Cardiac fibroblast (primary cell): ENCODE results near the gene CDC42EP3.

ENCODE experiments used
- DNase-seq, 2 donors: peaks; one replicate each; pipeline versions ENCODE4 v3.0.0 to v3.0.0-alpha.2; 2010; ENCODE audit warnings: low read depth in 2 of 2
- H3K4me3 ChIP-seq, 2 donors: replicated peaks in 1 of 2; 1 replicate in 1 of 2; 2 replicates in 1 of 2; pipeline ENCODE4 v1.5.1; 2011; ENCODE audit warnings: low read depth in 2 of 2, low read length in 2 of 2, mild to moderate bottlenecking in 2 of 2, moderate library complexity in 1 of 2
- TF ChIP-seq, protein P1 (sequence below): IDR thresholded peaks from one replicate; pipeline ENCODE4 v1.5.1; 2011; ENCODE audit warnings: low read depth, mild to moderate bottlenecking, low read length, inconsistent platforms

Gene CDC42EP3

DNA sequence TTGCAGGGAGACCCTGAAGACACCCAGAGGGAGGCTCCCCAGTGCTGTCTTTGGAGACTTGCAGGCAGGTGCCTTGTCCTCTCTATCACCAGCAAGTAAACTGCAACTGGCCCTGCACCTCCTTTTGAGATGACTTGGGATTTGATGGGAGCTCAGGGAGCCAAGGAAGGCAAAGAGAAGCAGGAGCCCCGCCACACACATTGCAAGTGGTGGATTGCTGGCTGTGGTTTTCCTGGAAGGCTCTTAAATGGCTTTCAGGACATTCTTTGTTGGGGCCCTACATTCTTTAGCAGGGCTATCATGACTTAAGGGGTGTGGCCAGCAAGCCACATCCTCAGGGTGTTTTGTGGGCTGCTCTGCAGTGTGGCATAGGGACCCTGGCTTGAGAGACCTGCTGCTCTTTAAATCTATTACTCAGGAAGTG is 39.9 kb upstream of the CDC42EP3 start:
- H3K4me3 ChIP-seq = no peak overlapping the region
- TF ChIP-seq, protein P1, sequence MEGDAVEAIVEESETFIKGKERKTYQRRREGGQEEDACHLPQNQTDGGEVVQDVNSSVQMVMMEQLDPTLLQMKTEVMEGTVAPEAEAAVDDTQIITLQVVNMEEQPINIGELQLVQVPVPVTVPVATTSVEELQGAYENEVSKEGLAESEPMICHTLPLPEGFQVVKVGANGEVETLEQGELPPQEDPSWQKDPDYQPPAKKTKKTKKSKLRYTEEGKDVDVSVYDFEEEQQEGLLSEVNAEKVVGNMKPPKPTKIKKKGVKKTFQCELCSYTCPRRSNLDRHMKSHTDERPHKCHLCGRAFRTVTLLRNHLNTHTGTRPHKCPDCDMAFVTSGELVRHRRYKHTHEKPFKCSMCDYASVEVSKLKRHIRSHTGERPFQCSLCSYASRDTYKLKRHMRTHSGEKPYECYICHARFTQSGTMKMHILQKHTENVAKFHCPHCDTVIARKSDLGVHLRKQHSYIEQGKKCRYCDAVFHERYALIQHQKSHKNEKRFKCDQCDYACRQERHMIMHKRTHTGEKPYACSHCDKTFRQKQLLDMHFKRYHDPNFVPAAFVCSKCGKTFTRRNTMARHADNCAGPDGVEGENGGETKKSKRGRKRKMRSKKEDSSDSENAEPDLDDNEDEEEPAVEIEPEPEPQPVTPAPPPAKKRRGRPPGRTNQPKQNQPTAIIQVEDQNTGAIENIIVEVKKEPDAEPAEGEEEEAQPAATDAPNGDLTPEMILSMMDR = no peak
- peak; percentile 85 to 94 for DNase-seq

DNA sequence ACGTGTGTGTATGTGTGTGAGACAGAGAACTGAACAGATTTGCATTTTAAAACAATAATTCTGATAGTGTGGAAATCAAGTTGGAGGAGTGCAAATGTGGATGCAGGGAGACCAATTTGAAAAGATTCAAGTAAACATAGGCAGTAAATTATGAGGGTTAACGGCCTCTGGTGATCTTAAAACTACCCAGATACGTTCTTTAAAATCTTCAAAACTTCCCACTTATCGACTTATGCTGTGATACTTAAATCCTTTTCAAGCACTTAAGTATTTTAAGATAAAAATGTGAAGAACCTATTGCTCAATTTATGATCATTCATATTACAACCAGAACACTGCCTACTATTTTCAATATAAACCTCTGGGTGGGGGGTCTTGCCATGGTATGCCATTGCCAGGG is 37.7 kb upstream of the CDC42EP3 start:
- no peak for DNase-seq
- TF ChIP-seq, protein P1 = no peak
- no peak overlapping the region for H3K4me3 ChIP-seq

DNA sequence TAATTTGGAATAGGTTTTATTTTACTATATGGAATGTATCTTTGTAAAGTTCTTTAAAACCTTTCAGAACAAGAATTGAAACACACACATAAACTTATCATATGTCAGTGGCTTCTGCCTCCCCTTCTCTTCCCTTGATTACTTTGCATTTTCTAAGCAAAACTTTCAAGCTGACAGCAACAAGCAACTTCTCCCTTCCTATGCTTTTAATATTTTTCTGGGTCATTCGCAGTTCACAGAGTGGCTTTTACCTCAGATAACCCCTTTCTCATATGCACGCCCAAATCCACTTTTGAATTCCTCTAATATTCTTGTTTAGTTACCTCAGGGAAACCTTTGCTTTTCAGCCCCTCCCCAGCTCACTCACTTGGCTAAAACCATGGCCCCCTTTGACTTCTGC is 36.7 kb upstream of the CDC42EP3 start:
- no peak overlapping the region for H3K4me3 ChIP-seq
- DNase-seq = no peak
- TF ChIP-seq, protein P1 = no peak

DNA sequence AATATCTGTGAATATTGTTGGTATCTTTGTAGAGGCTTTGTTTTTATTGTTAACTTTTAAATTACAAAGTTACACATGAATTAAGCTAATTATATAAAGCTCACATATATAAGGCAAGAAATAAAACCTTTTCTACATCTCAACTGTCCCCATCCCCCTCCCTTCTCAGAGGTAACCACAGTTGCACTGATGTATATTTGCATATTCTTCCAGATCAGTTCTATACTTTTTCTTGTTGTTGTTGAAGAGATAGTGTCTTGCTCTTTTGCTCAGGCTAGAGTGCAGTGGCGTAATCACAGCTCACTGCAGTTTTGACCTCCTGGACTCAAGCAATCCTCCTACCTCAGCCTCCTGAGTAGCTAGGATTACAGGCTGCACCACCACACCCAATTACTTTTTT is 36.0 kb upstream of the CDC42EP3 start:
- H3K4me3 ChIP-seq = no peak overlapping the region
- no peak for DNase-seq
- TF ChIP-seq, protein P1 = no peak

DNA sequence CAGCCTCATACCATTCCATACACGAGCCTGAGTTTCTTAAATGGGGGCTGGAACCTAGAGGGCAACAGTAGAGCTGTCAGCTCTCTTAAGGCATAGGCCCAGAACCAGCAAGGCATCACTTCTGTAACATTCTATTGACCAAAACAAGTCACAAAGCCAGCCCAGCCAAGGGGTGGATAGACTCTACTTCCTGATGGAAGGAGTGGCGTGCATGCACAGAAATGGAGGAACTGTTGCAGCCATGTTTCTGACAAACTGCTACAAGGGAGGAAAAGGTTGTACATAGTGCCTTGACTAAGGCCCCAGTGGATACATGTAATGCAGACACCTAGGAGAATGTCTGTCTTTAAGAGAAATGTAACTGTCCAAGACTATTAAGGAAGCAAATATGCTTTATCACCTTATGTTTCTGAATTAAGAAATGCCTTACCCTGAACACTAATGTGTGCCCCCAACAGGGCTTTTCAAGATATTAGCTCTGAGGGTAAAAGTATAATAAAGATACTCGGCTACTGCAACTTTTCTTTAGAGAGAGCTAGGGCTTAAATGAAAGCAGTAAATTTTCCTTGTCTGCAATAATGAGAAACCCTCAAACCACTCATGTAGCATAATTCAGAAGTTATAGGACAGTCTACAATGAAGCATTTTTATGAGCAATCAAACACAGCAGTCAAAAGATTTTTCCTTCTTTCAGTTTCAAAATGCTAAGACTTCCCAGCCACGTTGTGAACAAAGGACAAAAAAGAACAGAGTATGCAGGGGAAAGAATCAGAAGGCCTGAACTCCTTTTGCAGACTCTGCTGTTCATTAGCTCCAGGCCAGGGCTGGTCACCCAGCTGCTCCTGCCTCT is 35.1 kb upstream of the CDC42EP3 start:
- H3K4me3 ChIP-seq = no peak overlapping the region
- TF ChIP-seq, protein P1 = no peak
- no peak for DNase-seq

DNA sequence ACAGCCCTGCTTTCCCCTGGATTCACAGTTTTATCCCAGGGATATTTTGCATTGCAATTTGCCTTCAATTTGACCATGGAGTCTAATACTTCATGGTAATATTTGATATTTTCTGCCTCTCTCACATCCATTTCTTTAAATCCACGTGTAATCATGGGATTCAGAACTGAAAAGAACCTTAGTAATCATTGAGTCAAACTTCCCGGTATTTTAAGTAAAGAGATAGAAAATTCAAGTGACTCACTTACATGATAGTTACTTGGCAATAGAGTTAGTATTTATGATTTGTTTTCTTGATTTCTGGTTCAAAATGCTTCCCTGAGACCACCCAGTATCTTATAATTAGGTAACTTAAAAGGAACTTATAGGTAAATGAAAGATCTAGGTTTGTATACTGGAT is 33.7 kb upstream of the CDC42EP3 start:
- peak in 1 of 2 donors; percentile 31 for DNase-seq
- TF ChIP-seq, protein P1 = no peak
- no peak overlapping the region for H3K4me3 ChIP-seq
